HG02840 (cell line): Measurements from ENCODE around the gene FAAH.

Source experiments
- ATAC-seq: cut with Tn5 transposase; IDR thresholded peaks from one replicate; pipeline ENCODE4 v1.9.1; 2021; ENCODE audit warnings: mild to moderate bottlenecking, moderate library complexity, moderate number of reproducible peaks; ENCODE audit not compliant: unreplicated experiment, low FRiP score

FAAH gene

DNA sequence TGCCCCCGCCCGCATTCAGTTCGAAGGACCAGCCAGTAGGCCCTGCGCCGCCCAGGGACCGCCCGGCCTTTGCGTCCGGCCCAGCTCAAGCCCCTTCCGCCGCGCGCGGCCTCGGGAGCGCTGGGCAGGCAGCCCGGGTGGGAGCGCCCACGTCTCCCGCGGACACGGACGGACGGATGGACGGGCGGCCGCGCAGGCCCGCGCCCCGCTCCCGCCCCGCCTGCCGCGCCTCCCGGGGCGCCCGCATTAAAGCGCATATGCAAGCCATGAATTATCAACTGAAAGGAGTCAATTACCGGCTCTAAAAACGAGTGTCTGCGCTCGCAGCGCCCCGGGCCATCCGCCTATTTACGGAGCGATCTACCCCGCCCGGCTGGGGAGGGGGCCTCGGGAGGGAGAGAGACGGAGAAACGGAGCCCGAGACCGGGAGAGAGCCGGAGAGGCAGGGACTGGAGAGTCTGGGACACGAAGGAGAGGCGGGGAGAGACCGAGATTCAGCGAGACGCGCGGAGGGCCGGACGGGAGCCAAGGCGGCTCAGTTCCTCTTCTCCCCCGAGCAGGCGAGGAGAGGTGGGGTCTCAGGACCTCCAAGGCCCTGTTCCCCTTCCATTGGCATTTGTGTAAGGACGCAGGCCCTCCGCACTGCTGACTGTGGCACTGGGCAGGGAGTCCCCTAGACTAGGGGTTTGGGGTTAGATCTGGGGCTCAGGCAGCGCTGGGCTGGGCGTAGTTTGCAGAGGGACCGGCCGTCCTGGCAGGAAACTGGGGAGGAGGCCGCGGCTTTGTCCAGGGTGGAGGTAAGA lies 54.2 kb downstream of the FAAH start:
- no peak for ATAC-seq

DNA sequence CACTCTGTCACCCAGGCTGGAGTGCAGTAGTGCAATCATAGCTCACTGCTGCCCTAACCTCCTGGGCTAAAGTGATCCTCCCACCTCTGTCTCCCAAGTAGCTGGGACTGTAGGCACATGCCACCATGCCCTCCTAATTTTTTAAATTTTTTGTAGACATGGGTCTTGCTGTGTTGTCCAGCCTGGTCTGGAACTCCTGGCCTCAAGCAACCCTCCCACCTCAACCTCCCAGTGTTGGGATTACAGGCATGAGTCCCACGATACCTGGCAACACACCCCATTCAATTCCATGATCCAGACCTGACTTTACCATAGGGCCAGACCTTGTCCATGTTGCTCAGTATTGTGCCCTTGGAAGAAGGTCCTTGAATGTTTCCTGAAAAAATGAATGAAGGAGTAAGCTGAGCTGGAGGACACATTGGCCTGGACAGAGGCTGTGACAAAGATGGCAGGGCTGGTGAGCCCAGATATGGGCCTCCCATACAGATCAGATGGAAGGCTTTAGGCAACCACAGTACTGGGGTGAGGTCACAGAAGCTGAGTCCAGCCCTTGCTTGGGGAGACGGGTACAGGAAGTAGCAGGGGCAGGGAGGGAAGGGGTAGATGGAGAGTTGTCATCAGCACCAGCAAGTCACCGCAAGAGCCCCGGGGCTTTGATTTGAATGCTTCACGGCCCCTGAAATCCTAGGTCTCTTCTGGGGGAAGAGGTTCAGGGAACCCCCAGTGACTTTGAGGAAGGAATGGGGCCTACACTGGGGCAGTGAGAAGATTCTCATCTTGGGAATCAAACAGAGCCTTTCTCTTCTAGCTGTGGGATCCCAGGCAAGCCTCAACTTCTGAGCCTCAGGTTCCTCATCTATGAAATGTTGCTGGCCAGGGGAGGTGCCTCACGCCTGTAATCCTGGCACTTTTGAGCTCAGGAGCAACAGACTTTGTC lies 55.4 kb downstream of the FAAH start:
- no peak for ATAC-seq

DNA sequence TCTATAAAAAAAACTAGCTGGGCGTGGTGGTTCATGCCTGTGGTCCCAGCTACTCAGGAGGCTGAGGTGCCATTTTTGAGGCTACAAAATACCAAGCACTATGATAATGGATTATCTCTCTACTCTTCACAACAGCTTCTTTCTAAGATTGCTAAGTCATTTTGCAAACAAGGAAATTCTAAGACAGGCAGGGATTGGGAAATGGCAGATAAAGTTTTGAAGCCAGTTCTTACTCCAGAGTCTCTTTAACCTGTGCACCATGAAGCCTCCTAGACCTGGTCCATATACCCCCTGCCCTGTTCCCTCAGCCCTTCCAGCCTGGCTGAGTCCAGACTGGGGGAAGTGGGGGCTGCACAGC lies 56.0 kb downstream of the FAAH start:
- no peak for ATAC-seq

DNA sequence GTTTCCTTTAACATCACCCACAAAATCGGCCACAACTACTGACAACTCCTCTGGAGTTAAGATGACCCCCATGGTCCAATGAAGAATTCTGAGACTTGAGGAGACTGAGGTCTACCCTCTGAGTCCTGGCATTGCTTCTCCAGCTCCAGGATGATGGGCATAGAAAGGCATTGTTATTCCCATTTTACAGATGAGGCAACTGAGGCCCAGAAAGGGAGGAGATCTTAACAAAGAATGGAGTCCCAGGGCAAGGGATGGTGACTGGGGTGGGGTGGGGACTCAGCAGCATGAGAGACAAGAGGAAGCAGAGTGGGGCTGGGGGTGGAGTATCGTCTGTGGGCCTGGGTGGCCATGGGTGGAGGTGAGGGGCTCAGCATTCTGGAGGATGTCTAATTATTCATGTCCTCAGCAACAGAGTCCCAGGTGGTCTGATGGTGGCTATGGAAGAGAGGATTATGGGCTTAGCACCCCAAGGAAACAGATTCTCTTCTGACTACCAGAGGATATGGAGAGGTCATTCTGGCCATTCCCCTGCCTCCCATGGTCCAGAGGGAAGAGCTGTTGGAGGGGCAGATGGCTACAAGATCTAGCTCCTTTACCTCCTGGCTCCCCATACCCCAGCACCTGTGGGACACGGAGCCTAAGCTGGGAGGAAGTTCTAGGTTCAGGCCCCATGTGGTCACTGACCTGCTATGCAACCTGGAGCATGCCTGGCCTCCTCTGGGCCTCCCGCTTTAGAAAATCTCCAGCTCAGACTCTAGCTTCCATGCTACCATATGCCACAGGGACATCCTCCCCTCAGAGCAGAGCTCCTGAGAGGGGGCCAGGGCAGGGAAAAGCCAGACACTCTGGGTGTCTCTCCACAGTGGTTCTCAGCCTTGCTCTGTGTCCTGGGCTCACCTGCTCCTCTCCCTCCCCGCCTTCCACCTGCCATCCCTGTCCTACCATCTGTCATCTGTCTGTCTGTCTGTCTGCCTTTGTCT lies 58.1 kb downstream of the FAAH start:
- ATAC-seq = no peak

DNA sequence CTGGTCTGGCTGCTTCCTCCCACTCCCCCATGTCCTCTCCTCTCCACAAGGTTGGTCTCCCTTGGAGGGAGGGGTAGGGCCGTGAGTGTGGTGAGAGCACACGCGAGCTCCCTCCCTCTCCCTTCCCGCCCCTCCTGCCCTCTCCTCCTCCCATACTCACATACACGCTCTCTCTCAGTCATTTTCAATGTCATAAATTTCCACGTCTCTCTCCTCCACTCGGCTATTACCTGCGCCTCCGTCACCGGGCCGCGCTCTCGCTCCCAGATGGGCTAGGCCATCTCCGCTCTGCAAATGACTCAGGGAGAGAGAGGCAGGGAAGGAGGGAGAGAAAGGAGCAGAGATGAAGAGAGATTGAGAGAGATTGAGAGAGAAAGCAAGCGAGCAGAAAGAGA lies 58.8 kb downstream of the FAAH start:
- no peak for ATAC-seq

DNA sequence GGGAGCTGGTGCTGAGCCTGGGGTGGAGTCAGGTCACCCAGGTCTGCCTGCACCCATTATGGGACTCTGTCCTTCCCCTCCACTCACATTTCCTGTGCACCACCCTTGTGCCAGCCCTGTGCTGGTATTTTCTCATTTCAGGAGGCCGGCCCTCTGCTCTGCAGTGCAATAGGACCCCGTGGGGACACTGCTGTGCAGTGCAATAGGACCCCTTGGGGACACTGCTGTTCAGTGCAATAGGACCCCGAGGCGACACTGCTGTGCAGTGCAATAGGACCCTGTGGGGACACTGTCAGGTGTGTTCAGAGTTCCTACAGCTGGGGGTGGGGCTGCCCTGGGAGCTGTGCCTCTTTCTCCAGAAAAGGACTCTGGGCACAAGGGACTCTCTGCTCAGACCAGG lies 59.3 kb downstream of the FAAH start:
- ATAC-seq = no peak

DNA sequence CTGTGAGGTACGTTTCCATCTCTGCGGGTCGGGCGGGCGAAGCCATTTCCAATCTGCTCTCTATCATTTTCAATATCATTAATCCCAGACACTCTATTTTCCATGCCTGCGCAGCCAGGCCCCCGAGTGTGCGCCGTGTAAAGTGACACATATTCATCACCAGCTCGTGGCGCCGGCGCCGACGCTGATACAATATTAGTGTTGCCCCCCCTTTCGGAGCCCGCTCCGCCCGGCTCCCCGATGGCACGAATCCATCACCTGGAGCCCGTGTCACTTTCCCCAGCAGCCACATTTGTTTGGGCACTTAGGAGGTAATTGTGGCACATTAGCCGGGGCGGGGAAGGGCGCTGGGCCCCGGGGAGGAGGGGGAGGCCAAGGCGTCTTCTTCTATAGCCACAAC lies 61.8 kb downstream of the FAAH start:
- no peak for ATAC-seq

DNA sequence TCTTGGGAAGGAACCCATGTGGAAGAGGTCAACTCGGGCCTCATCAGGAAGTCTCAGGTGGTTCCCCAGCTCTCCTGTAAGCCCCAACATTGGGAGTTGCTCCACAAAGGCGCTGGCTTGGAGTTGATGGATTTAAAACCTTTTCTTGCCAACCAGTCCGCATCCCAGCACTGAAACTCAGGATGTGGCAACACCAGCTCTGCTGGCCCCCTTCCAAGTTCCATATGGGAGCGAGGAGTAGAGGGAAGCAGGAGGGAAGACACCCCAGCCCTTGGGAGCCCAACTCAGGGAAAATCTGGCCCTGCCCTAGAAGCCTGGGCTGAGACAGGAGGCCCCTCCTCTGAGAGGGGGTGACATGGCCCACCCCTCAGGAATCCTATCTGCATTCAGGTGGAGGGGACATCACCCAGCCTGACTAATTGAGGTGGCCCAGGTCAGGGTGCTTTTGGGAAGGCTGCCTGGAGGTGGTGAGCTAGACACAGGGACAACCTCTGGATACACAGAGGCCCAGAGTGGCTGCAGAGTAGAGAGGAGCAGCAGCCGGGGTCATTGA lies 62.4 kb downstream of the FAAH start:
- ATAC-seq = no peak

DNA sequence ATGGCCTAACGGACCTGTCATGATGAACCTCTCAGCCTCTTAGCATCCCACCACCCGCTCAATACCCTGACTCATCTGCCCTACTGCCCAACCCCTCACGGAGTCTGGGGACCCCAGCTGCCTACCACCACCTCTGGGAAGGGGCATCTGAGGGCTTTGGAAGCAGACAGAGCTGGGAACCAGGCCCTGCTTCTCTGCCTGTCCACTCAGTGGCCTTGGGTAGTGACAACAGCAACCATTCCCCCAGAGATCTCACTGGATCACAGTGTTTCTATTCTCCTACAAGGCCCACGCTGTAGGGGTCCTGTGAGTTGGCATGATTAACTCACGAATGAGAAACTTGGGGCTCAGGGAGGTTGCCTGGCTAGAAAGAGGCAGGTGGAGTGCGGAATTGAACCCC lies 63.1 kb downstream of the FAAH start:
- ATAC-seq = no peak

DNA sequence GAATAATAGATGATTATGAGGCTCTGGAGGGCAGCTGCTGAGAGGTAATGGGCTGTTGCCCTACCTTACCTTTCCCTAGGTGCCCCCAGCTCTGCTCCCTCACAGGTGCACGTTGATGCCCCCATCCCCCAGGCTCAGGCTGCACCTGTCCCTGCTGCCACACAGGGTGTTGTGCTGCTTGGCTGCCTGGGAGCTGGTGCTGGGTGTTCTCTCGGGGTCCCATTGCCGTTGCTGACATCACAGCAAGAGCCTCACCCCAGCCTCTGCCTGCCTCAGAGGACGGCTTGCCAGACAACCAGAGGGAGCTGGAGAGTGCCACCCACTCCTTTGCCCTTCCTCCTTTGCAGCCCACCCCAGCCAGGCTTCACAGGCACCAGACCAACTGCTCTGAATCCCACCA lies 64.1 kb downstream of the FAAH start:
- ATAC-seq = no peak

DNA sequence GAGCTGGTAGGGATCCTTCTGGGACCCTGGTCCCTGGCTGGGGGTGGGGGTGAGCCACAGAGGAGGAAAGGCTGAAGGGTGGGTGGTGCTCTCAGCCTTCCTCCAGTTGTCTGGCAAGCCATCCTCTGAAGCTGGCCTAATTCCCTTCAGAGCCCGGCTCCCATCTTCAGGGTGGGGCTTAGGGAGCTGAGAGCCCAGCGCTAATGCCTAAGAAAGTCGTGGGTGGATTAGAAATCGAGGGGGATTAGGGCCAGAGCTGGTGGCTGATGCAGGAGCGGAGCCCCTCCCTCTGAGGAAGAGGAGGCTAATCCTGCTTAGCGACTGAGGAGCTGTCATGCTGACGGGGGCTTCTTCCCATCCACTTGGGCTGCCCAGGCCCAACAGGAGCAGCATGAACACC lies 64.7 kb downstream of the FAAH start:
- no peak for ATAC-seq

DNA sequence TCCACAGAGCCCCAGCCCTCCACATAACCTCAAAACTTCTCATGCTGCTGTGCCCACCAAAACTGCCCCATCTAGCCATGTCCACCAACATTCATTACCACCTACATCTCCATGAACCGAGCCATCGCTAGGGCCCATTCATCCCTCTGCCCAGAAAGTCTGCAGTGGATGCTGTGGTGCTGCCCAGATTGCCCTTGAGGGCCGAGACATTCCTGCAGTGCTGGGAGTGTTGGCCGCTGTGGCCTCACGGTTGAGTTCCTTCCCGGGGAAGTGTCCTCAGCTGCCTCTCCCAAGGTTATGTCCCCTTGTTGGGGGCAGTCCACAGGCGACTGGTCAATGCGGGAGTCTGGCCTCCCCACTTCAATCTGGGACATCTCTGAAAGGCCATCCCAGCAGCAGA lies 65.2 kb downstream of the FAAH start:
- ATAC-seq = no peak

DNA sequence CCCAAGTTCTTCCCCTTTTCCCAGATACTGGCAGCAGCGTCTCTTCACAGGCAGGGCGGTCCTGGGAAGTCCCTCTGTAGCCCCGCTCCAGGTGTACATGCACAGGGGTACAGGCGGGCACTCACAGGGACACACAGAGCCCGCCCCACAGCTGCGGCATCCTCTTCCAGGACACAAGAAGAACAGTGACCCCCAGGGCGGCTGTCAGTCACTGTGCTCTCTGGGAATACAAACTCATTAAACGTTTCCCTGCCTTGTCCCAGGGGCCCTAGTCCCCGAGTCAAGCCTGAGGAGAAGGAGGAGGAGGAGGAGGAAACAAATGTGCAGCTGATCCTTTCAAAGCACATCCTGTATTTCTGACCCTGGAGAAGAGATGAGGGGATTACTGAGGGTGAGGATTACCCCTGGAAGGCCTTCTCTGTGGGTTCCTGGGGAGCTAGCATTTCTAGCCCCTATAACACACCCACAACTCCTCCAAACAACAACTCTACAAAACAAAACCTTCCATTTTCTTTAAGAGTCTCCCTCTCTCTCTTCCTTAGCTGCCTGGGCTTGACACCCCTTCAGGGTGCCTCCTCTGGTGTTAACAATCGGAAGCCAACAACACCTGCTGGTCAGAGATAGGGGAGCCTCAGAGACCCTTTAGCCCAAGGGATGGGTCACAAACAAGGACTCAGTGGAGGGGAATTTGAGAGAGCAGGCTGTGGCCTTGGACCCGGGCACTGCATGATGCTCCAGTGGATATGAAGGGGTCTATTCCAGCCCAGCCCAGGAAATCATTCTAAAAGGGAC lies 67.1 kb downstream of the FAAH start:
- no peak for ATAC-seq

DNA sequence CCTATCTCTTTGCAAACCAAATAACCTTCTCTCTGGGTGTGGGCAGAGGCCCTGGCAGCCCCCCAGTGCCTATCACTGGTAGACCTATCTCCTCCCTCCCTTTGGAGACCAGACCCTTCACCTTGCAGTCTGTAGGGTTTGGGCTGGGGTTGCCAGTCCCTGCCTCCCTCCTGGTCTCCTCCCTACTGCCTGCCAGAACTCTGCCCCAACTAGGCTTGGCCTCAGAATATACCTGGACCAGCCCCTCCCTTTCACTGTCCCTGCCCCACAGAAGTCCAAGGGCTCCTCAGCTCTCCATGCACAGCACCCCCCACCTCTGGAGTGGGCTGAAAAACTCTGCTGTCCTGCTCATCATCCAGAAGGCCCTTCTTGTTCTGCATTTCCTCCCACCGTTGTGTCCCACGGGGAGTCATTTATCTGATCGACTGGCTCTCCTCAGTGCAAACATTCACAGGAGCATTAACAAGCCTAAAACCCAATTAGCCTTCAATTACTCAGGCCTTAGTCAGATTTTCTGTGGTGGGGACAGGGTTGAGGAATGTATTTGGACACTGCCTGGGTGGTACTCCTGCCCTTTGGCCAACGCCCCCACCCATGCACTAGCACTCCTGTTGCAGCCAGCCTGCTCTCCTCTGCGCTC lies 67.8 kb downstream of the FAAH start:
- no peak for ATAC-seq
